Measurements from ENCODE around the gene NFATC4. TPM values are rescaled to one million over a fixed set of nuclear protein-coding genes. Genes with fewer than 3 reads are reported as not detected.
"Not testable (repeated sequence)": the region's sequence is repeated elsewhere in the genome, so short reads cannot be mapped to it uniquely, and the experiment has no call there.

Gene NFATC4
- total RNA-seq, 1 experiment from 2014 or later, result 15.1 TPM

GRCh38 chr14:24370748-24371147, 2.8 kb downstream of the NFATC4 start:
- Histone ChIP-seq H2AFZ (ENCODE audit: low read length) (no peak overlapping the region), H3K9me3 (ENCODE audit: low read length) (no peaks in the 10 kb centered on the region), H3K9ac (ENCODE audit: low read length) (no peak overlapping the region), H3K27me3 (ENCODE audit: low read length) (no peaks in the 10 kb centered on the region), H3F3A (ENCODE audit: low read length, unreplicated experiment) (no peaks in the 10 kb centered on the region), H3K9me2 (replicated peaks; ENCODE audit: low read length) (no peaks in the 10 kb centered on the region), H3K27ac (ENCODE audit: low read length) (no peak overlapping the region), H3K4me1 (ENCODE audit: insufficient read depth, low read length) (peaks cover 15% of the 10 kb centered on the region; the same call in 1 of the 2 replicates), H3K4me3 (ENCODE audit: low read length) (no peak overlapping the region), H3K36me3 (ENCODE audit: low read depth, low read length) (no peaks in the 10 kb centered on the region), H3K79me2 (ENCODE audit: low read length) (no peaks in the 10 kb centered on the region), H4K20me1 (ENCODE audit: low read length) (no peaks in the 10 kb centered on the region), H3K4me2 (ENCODE audit: low read length) (no peak overlapping the region)
- DNase-seq (no peak), ATAC-seq (no peak)
- no peak for TF ChIP-seq CTCF (conservative IDR thresholded peaks at IDR 0.05; ENCODE audit: low read depth, low read length)
- no peak for TF ChIP-seq EZH2phosphoT487 (IDR thresholded peaks at IDR 0.05; ENCODE audit: borderline replicate concordance, low read length)
- no peak for TF ChIP-seq EZH2 (IDR thresholded peaks at IDR 0.05; ENCODE audit: low read length, unreplicated experiment)
- ChIA-PET CTCF (no interaction called here), POLR2A (ENCODE audit: unreplicated experiment) (interaction anchor here (0.6 kb wide), 1 partner anchor 87 kb away, joined by 3 read pairs; no protein-coding TSS in a partner anchor)
- BruUV-seq (replicated peaks), result no TSS peak
- intact Hi-C loops (cut with micrococcal nuclease), result no loop called here

GRCh38 chr14:24371605-24372004, 3.6 kb downstream of the NFATC4 start:
- ATAC-seq; H3K9me2 ChIP-seq (replicated peaks; ENCODE audit: low read length); BruUV-seq (replicated peaks); H3K9me3 ChIP-seq (ENCODE audit: low read length); H4K20me1 ChIP-seq (ENCODE audit: low read length); H3K4me1 ChIP-seq (ENCODE audit: insufficient read depth, low read length); DNase-seq; H3K79me2 ChIP-seq (ENCODE audit: low read length); H3K4me2 ChIP-seq (ENCODE audit: low read length); H3K27ac ChIP-seq (ENCODE audit: low read length); H2AFZ ChIP-seq (ENCODE audit: low read length); H3K27me3 ChIP-seq (ENCODE audit: low read length); H3F3A ChIP-seq (ENCODE audit: low read length, unreplicated experiment); H3K4me3 ChIP-seq (ENCODE audit: low read length); CTCF ChIA-PET; intact Hi-C loops (cut with micrococcal nuclease); H3K9ac ChIP-seq (ENCODE audit: low read length); H3K36me3 ChIP-seq (ENCODE audit: low read depth, low read length): not testable (repeated sequence)
- POLR2A ChIA-PET (ENCODE audit: unreplicated experiment), result interaction anchor here (0.6 kb wide), 2 partner anchors 86 to 257 kb away, joined by 3 read pairs; partner anchors contain the start of genes DCAF11 and NRL

- no peaks in the 10 kb centered on the region for H3K9me3 ChIP-seq (ENCODE audit: low read length)
- BruUV-seq (replicated peaks), result no TSS peak
- intact Hi-C loops (cut with micrococcal nuclease), result no loop called here
- TF ChIP-seq CTCF (conservative IDR thresholded peaks at IDR 0.05; ENCODE audit: low read depth, low read length) (no peak), EZH2phosphoT487 (IDR thresholded peaks at IDR 0.05; ENCODE audit: borderline replicate concordance, low read length) (no peak), EZH2 (IDR thresholded peaks at IDR 0.05; ENCODE audit: low read length, unreplicated experiment) (no peak)
- no peaks in the 10 kb centered on the region for H3K27me3 ChIP-seq (ENCODE audit: low read length)
- POLR2A ChIA-PET (ENCODE audit: unreplicated experiment), result interaction anchor here (0.6 kb wide), 1 partner anchor 130 kb away, joined by 6 read pairs; the partner anchor contains the start of gene TINF2
- no peaks in the 10 kb centered on the region for H4K20me1 ChIP-seq (ENCODE audit: low read length)
- no peak overlapping the region for H3K4me2 ChIP-seq (ENCODE audit: low read length)
- H3K4me3 ChIP-seq (ENCODE audit: low read length), result no peak overlapping the region
- no peak overlapping the region for H3K27ac ChIP-seq (ENCODE audit: low read length)
- H3K9ac ChIP-seq (ENCODE audit: low read length), result no peak overlapping the region
- no peaks in the 10 kb centered on the region for H3F3A ChIP-seq (ENCODE audit: low read length, unreplicated experiment)
- H3K9me2 ChIP-seq (replicated peaks; ENCODE audit: low read length), result no peaks in the 10 kb centered on the region
- H2AFZ ChIP-seq (ENCODE audit: low read length), result no peak overlapping the region
- DNase-seq (no peak), ATAC-seq (no peak)
- CTCF ChIA-PET, result no interaction called here
- no peaks in the 10 kb centered on the region for H3K79me2 ChIP-seq (ENCODE audit: low read length)
- peaks cover 4% of the 10 kb centered on the region; the same call in 1 of the 2 replicates for H3K4me1 ChIP-seq (ENCODE audit: insufficient read depth, low read length)
- H3K36me3 ChIP-seq (ENCODE audit: low read depth, low read length), result no peaks in the 10 kb centered on the region
Measured at GRCh38 chr14:24372701-24373416, 4.9 kb downstream of the NFATC4 start.
